ENCODE results near the gene ASB3.
"Not testable (repeated sequence)": the region's sequence is repeated elsewhere in the genome, so short reads cannot be mapped to it uniquely, and the experiment has no call there.

ASB3 gene

GRCh38 chr2:53826587-53827397 lies 40.0 kb upstream of the ASB3 start:
- TF ChIP-seq POLR2A (IDR thresholded peaks at IDR 0.05; ENCODE audit: extremely low read depth, insufficient read length) (no peak), MYC (IDR thresholded peaks at IDR 0.05; ENCODE audit: low read depth, low read length) (no peak), MAX (IDR thresholded peaks at IDR 0.05; ENCODE audit: low read depth, low read length) (no peak)
- TF ChIP-seq, protein P1, sequence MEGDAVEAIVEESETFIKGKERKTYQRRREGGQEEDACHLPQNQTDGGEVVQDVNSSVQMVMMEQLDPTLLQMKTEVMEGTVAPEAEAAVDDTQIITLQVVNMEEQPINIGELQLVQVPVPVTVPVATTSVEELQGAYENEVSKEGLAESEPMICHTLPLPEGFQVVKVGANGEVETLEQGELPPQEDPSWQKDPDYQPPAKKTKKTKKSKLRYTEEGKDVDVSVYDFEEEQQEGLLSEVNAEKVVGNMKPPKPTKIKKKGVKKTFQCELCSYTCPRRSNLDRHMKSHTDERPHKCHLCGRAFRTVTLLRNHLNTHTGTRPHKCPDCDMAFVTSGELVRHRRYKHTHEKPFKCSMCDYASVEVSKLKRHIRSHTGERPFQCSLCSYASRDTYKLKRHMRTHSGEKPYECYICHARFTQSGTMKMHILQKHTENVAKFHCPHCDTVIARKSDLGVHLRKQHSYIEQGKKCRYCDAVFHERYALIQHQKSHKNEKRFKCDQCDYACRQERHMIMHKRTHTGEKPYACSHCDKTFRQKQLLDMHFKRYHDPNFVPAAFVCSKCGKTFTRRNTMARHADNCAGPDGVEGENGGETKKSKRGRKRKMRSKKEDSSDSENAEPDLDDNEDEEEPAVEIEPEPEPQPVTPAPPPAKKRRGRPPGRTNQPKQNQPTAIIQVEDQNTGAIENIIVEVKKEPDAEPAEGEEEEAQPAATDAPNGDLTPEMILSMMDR (IDR thresholded peaks at IDR 0.05; ENCODE audit: low read depth, low read length), result no peak
- H3K4me3 ChIP-seq (ENCODE audit: low read depth, low read length), result no peak overlapping the region
- no peak for DNase-seq (ENCODE audit: low read depth)

DNA sequence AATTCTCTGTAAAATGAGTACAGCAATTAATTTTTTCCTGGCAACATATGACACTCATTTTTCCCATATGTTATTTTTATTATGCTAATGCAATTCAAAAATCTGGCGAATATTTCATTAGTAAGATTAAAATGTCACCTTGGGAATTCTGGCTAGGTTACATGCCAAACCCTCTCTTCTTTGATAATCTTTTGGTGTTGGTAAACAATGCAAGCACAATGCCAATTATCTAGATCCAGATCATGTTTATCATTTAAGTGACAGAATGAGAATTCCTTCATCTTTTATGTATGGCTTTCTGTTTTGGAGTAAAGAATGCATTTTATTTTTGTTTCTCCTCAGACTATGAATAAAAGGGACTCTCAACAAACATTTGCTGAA lies 39.3 kb upstream of the ASB3 start:
- DNase-seq (ENCODE audit: low read depth), result no peak
- TF ChIP-seq, protein P1 (IDR thresholded peaks at IDR 0.05; ENCODE audit: low read depth, low read length), result no peak
- TF ChIP-seq MYC (IDR thresholded peaks at IDR 0.05; ENCODE audit: low read depth, low read length) (no peak), MAX (IDR thresholded peaks at IDR 0.05; ENCODE audit: low read depth, low read length) (no peak), POLR2A (IDR thresholded peaks at IDR 0.05; ENCODE audit: extremely low read depth, insufficient read length) (no peak)
- no peak overlapping the region for H3K4me3 ChIP-seq (ENCODE audit: low read depth, low read length)

DNA sequence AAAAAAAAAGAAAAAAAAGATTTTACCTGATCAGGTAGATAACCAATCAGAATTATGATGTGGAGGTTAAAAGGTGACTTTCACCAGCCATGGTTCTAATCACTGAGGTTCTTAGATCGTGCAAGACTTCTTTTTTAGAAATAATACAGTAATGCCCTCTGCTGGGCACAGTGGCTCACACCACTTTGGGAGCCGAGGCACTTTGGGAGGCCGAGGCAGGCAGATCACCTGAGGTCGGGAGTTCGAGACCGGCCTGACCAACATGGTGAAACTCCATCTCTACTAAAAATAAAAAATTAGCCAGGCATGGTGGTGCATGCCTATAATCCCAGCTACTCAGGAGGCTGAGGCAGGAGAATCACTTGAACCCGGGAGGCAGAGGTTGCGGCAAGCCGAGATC lies 36.9 kb upstream of the ASB3 start:
- peak; percentile 51 for DNase-seq (ENCODE audit: low read depth)
- not testable (repeated sequence) for H3K4me3 ChIP-seq (ENCODE audit: low read depth, low read length)
- TF ChIP-seq, protein P1 (IDR thresholded peaks at IDR 0.05; ENCODE audit: low read depth, low read length), result peak; percentile 22

DNA sequence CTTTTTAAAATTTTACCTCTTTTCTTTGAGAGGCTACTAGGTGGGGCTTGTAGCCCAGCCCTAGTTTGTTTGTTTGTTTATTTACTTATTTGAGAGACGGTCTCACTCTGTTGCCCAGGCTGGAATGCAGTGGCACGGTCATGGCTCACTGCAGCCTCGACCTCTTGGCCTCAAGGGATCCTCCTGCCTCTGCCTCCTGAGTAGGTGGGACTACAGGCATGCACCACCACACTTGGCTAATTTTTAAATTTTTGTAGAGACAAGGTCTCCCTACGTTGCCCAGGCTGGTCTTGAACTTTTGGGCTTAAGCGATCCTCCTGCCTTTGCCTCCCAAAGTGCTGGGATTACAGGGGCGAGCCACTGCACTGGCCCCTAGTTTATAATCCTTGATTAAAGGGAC lies 35.1 kb upstream of the ASB3 start:
- no peak for TF ChIP-seq POLR2A (IDR thresholded peaks at IDR 0.05; ENCODE audit: extremely low read depth, insufficient read length)
- H3K4me3 ChIP-seq (ENCODE audit: low read depth, low read length), result no peak overlapping the region
- no peak for DNase-seq (ENCODE audit: low read depth)

- TF ChIP-seq POLR2A (IDR thresholded peaks at IDR 0.05; ENCODE audit: extremely low read depth, insufficient read length) (no peak), MYC (IDR thresholded peaks at IDR 0.05; ENCODE audit: low read depth, low read length) (no peak), MAX (IDR thresholded peaks at IDR 0.05; ENCODE audit: low read depth, low read length) (no peak)
- TF ChIP-seq, protein P1 (IDR thresholded peaks at IDR 0.05; ENCODE audit: low read depth, low read length), result no peak
- H3K4me3 ChIP-seq (ENCODE audit: low read depth, low read length), result no peak overlapping the region
- DNase-seq (ENCODE audit: low read depth), result no peak
Observed at GRCh38 chr2:53820711-53821110, 34.0 kb upstream of the ASB3 start.

- TF ChIP-seq MYC (IDR thresholded peaks at IDR 0.05; ENCODE audit: low read depth, low read length) (no peak), MAX (IDR thresholded peaks at IDR 0.05; ENCODE audit: low read depth, low read length) (no peak), POLR2A (IDR thresholded peaks at IDR 0.05; ENCODE audit: extremely low read depth, insufficient read length) (no peak)
- TF ChIP-seq, protein P1 (IDR thresholded peaks at IDR 0.05; ENCODE audit: low read depth, low read length), result no peak
- no peak for DNase-seq (ENCODE audit: low read depth)
- no peak overlapping the region for H3K4me3 ChIP-seq (ENCODE audit: low read depth, low read length)
Observed at GRCh38 chr2:53820048-53820447, 33.3 kb upstream of the ASB3 start.

All from NB4 (cell line).